Measurements from ENCODE around the gene NR3C2. TPM values are rescaled to one million over a fixed set of nuclear protein-coding genes. Genes with fewer than 3 reads are reported as not detected.

NR3C2 gene
- total and polyA plus RNA-seq, 4 donors, result 2.0 to 11.5 (median 3.2) TPM

DNA sequence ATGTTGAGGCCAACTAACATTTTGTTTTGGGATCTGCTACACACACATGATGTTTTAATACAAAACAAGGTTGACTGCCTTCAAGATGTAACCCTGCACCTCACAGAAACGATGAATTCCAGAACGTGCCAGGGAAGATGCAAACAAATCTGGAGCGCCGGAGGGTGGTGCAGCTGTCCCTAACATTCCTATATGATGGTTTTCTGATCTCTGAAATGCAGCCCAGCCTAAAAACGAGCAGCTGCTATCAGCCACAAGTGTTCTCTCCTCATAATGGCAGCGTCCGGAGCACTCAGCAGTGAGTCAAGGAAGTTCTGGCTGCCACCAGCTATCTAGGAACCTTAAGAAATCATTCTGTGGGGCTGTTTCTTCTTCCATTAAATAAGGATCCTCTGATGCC is 333.4 kb downstream of the NR3C2 start:
- WGBS, result 96% methylated on average over 7 of the region's 7 CpGs
- Histone ChIP-seq H3K9ac (ENCODE audit: low read depth in 1 of 2, low read length in 2 of 2) (no peak overlapping the region), H3K9me3 (ENCODE audit: control insufficient read depth in 4 of 4, low read length in 3 of 4) (no peaks in the 10 kb centered on the region), H3K27ac (ENCODE audit: low read depth in 1 of 2, low read length in 2 of 2) (no peak overlapping the region), H3K27me3 (ENCODE audit: control insufficient read depth in 4 of 4, insufficient read depth in 4 of 4, low read length in 3 of 4) (no peaks in the 10 kb centered on the region), H3K36me3 (ENCODE audit: control insufficient read depth in 4 of 4, insufficient read depth in 3 of 4, low read depth in 1 of 4, low read length in 3 of 4) (peaks cover 0 to 12% (median 6%) of the 10 kb centered on the region in 4 donors), H3K4me1 (ENCODE audit: control insufficient read depth in 4 of 4, insufficient read depth in 4 of 4, low read length in 3 of 4) (peaks cover 0 to 11% (median 8%) of the 10 kb centered on the region in 4 donors), H3K4me3 (ENCODE audit: low read depth in 1 of 3, low read length in 3 of 3) (no peak overlapping the region)
- TF ChIP-seq SP1 (IDR thresholded peaks at IDR 0.05) (no peak), NR2F2 (IDR thresholded peaks at IDR 0.05) (no peak), HNF4A (conservative IDR thresholded peaks at IDR 0.05) (no peak), FOXA2 (IDR thresholded peaks at IDR 0.05) (no peak)
- no peak for DNase-seq (ENCODE audit: low spot score)

DNA sequence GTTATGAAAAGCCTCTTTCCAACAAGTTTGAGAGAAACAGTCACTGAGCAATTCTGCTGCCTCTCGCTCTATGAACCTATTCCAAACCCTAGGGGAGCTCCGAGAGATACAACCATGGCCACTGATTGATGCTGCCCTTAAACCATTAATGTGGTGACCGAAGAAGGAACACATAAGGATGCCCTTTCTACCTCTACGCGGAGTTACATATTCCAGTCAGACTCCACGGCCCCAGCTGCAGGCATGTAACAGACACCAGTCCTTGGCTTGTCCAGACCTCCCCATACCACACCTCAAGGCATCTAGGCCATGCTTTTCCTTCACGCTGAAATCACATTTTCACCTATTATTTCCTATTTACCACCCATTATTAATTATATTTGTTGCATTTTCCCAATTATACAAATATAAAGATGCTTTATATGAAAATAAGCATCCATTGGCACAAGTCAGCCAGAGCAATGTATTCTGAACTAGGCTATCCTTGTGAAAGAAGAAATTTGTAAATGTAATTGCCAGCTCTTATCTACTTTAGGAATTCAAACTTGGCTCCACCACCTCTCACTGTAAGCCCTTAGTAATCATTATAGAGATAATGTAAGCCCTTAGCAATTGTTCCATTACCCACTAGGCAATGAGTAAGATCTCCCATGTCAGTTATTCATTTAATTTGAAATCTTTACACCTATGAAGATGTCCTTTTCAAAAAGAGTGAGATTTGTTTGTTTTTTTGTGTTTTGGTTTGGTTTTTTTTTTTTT is 338.4 kb downstream of the NR3C2 start:
- DNase-seq (ENCODE audit: low spot score), result no peak
- Histone ChIP-seq H3K36me3 (ENCODE audit: control insufficient read depth in 4 of 4, insufficient read depth in 3 of 4, low read depth in 1 of 4, low read length in 3 of 4) (peaks cover 0 to 8% (median 3%) of the 10 kb centered on the region in 4 donors), H3K9ac (ENCODE audit: low read depth in 1 of 2, low read length in 2 of 2) (no peak overlapping the region), H3K27me3 (ENCODE audit: control insufficient read depth in 4 of 4, insufficient read depth in 4 of 4, low read length in 3 of 4) (no peaks in the 10 kb centered on the region), H3K4me3 (ENCODE audit: low read depth in 1 of 3, low read length in 3 of 3) (no peak overlapping the region), H3K4me1 (ENCODE audit: control insufficient read depth in 4 of 4, insufficient read depth in 4 of 4, low read length in 3 of 4) (peaks cover 0 to under 1% (median under 1%) of the 10 kb centered on the region in 4 donors), H3K9me3 (ENCODE audit: control insufficient read depth in 4 of 4, low read length in 3 of 4) (no peaks in the 10 kb centered on the region), H3K27ac (ENCODE audit: low read depth in 1 of 2, low read length in 2 of 2) (no peak overlapping the region)
- WGBS, result 97% methylated on average over 7 of the region's 7 CpGs
- TF ChIP-seq, protein P1, sequence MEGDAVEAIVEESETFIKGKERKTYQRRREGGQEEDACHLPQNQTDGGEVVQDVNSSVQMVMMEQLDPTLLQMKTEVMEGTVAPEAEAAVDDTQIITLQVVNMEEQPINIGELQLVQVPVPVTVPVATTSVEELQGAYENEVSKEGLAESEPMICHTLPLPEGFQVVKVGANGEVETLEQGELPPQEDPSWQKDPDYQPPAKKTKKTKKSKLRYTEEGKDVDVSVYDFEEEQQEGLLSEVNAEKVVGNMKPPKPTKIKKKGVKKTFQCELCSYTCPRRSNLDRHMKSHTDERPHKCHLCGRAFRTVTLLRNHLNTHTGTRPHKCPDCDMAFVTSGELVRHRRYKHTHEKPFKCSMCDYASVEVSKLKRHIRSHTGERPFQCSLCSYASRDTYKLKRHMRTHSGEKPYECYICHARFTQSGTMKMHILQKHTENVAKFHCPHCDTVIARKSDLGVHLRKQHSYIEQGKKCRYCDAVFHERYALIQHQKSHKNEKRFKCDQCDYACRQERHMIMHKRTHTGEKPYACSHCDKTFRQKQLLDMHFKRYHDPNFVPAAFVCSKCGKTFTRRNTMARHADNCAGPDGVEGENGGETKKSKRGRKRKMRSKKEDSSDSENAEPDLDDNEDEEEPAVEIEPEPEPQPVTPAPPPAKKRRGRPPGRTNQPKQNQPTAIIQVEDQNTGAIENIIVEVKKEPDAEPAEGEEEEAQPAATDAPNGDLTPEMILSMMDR (IDR thresholded peaks at IDR 0.05; ENCODE audit: low read depth, low read length, missing input control), result no peak
- TF ChIP-seq HNF4G (IDR thresholded peaks at IDR 0.05), result no peak
- TF ChIP-seq, protein P2, sequence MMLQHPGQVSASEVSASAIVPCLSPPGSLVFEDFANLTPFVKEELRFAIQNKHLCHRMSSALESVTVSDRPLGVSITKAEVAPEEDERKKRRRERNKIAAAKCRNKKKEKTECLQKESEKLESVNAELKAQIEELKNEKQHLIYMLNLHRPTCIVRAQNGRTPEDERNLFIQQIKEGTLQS (IDR thresholded peaks at IDR 0.05), result no peak
- no peak for TF ChIP-seq EGR1 (IDR thresholded peaks at IDR 0.05; ENCODE audit: low read depth in 2 of 2)
- TF ChIP-seq RAD21 (IDR thresholded peaks at IDR 0.05), result no peak
- TF ChIP-seq YY1 (IDR thresholded peaks at IDR 0.05), result no peak
- no peak for TF ChIP-seq NR2F2 (IDR thresholded peaks at IDR 0.05)
- TF ChIP-seq HNF4A (conservative IDR thresholded peaks at IDR 0.05), result no peak
- TF ChIP-seq, protein P3, sequence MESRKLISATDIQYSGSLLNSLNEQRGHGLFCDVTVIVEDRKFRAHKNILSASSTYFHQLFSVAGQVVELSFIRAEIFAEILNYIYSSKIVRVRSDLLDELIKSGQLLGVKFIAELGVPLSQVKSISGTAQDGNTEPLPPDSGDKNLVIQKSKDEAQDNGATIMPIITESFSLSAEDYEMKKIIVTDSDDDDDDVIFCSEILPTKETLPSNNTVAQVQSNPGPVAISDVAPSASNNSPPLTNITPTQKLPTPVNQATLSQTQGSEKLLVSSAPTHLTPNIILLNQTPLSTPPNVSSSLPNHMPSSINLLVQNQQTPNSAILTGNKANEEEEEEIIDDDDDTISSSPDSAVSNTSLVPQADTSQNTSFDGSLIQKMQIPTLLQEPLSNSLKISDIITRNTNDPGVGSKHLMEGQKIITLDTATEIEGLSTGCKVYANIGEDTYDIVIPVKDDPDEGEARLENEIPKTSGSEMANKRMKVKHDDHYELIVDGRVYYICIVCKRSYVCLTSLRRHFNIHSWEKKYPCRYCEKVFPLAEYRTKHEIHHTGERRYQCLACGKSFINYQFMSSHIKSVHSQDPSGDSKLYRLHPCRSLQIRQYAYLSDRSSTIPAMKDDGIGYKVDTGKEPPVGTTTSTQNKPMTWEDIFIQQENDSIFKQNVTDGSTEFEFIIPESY (IDR thresholded peaks at IDR 0.05), result no peak
- TF ChIP-seq SP1 (IDR thresholded peaks at IDR 0.05), result no peak
- TF ChIP-seq FOXA1 (IDR thresholded peaks at IDR 0.05), result no peak
- TF ChIP-seq GABPA (IDR thresholded peaks at IDR 0.05 in 1 of 2, conservative IDR thresholded peaks at IDR 0.05 in 1 of 2), result no peak
- no peak for TF ChIP-seq FOXA2 (IDR thresholded peaks at IDR 0.05)
- no peak for TF ChIP-seq RXRA (IDR thresholded peaks at IDR 0.05)
- no peak for TF ChIP-seq JUND (IDR thresholded peaks at IDR 0.05)
- TF ChIP-seq, protein P4, sequence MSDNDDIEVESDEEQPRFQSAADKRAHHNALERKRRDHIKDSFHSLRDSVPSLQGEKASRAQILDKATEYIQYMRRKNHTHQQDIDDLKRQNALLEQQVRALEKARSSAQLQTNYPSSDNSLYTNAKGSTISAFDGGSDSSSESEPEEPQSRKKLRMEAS (IDR thresholded peaks at IDR 0.05), result no peak
- TF ChIP-seq, protein P5, sequence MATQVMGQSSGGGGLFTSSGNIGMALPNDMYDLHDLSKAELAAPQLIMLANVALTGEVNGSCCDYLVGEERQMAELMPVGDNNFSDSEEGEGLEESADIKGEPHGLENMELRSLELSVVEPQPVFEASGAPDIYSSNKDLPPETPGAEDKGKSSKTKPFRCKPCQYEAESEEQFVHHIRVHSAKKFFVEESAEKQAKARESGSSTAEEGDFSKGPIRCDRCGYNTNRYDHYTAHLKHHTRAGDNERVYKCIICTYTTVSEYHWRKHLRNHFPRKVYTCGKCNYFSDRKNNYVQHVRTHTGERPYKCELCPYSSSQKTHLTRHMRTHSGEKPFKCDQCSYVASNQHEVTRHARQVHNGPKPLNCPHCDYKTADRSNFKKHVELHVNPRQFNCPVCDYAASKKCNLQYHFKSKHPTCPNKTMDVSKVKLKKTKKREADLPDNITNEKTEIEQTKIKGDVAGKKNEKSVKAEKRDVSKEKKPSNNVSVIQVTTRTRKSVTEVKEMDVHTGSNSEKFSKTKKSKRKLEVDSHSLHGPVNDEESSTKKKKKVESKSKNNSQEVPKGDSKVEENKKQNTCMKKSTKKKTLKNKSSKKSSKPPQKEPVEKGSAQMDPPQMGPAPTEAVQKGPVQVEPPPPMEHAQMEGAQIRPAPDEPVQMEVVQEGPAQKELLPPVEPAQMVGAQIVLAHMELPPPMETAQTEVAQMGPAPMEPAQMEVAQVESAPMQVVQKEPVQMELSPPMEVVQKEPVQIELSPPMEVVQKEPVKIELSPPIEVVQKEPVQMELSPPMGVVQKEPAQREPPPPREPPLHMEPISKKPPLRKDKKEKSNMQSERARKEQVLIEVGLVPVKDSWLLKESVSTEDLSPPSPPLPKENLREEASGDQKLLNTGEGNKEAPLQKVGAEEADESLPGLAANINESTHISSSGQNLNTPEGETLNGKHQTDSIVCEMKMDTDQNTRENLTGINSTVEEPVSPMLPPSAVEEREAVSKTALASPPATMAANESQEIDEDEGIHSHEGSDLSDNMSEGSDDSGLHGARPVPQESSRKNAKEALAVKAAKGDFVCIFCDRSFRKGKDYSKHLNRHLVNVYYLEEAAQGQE (IDR thresholded peaks at IDR 0.05), result no peak
- TF ChIP-seq TAF1 (conservative IDR thresholded peaks at IDR 0.05), result no peak
